WI38 (cell line): ENCODE data around the gene TBPL2.

ENCODE experiments used
- H3K4me3 ChIP-seq: 2 replicates; pipeline ENCODE4 v1.5.1; 2011; ENCODE audit warnings: low read depth, mild to moderate bottlenecking, control low read depth, low read length
- CTCF ChIP-seq: IDR thresholded peaks from 2 replicates; pipeline ENCODE4 v1.5.1; 2012; ENCODE audit warnings: low read depth, mild to moderate bottlenecking, control low read depth, low read length

The TBPL2 gene

GRCh38 chr14:55441286-55441685 lies 870 bp upstream of the TBPL2 start:
- TF ChIP-seq CTCF = no peak
- no peak overlapping the region for H3K4me3 ChIP-seq

- H3K4me3 ChIP-seq = no peak overlapping the region
- TF ChIP-seq CTCF = 0 out of 2 replicates have a peak, but pooled peaks have one; percentile 44
Measured at GRCh38 chr14:55438066-55438683, 2.2 kb downstream of the TBPL2 start.

- no peak for TF ChIP-seq CTCF
- no peak overlapping the region for H3K4me3 ChIP-seq
Measured at GRCh38 chr14:55436931-55437330, 3.5 kb downstream of the TBPL2 start.

GRCh38 chr14:55436519-55436918 lies 3.9 kb downstream of the TBPL2 start:
- no peak overlapping the region for H3K4me3 ChIP-seq
- TF ChIP-seq CTCF = no peak

- H3K4me3 ChIP-seq = no peak overlapping the region
- TF ChIP-seq CTCF = no peak
Measured at GRCh38 chr14:55434805-55435174, 5.6 kb downstream of the TBPL2 start.

- no peak for TF ChIP-seq CTCF
- no peak overlapping the region for H3K4me3 ChIP-seq
Measured at GRCh38 chr14:55433880-55434804, 6.3 kb downstream of the TBPL2 start.

- no peak overlapping the region for H3K4me3 ChIP-seq
- no peak for TF ChIP-seq CTCF
Measured at GRCh38 chr14:55432628-55433027, 7.8 kb downstream of the TBPL2 start.
